ENCODE measurements around the gene ZNF181. TPM values are rescaled to one million over a fixed set of nuclear protein-coding genes. Genes with fewer than 3 reads are reported as not detected.

ZNF181 gene
- 9.4 and 15.5 TPM in 2 replicates for total RNA-seq

DNA sequence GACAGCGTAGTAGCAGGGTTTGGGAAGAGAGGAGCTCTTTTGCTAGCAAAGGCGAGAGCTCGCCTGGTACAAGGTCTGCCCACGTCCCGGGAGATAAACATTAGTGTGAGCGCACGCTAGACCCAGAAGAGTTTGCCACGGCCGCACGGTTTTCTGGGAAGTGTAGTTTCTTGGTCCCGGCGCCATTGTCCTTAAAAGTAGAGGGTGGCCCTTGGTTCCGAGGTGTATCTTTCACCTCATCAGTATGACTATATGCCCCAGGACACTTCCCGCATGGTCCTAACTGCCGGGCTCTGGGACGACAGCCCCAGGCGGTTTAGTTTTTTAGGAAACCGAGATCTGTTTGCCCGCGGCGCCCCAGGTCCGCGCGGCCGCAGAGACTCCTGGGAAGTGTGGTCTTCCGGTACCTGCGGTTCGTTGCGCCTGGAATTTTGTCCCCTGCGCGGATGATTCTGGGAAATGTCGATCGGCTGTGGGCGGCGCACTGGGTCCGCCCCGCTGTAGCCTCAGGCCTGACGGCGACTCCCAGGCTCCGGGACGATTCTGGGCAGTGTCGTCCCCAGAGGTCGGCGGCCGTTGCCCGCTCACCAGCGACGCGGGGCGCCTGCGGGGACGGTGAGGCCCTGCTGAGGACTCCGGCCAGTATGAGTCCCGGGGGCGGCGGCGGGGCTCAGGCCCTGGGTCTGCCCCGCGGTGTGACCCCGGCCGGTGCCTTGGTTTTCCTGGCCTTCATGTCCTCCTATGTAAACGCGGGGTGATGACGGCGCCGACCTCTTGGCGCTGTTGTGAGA is at the start of gene ZNF181:
TSS of gene ZNF181 (plus strand) at position 498 of the 791 bp plus-strand sequence. CDS start 795 bp downstream, outside the sequence.

DNA sequence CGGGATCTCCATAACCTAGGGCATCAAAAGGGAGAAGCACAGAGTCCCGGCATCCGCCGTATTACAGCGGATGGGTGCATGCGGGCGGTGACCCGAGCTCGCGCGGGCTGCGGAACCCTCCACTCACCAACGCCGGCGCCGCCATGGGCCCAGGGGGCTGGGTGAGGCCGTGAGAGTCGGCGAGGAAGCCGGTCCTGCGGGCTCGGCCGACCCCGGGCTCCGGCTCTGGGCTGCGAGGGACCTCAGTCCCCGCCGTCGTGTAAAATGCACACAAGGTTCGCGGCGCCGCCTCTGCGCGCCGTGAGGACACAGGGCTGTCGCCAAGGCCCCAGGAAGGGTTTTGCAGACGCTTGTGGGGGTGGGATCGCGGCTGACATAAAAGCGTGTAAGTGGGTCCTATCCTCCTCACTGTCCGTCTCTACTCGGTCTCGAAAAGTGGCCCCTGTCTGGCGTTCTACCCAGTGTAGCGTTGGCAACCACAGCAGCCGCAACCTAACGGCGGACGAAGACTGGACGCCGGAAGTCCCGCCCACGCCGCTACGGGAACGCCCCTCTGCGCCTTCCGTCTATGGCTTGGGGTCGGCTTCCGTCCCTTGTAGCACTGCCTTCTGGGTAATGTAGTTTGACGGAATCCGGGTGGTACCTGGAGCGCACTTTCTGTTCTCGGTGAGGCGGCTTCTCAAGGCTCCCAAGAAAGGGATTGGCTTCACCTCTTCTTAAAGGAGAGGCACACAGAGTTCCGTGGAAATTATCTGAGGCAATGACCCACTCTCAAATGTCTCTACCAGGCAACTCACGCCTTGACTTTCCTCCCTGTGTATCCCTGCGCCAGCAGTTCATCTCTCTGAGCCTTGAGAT is 38.9 kb downstream of the ZNF181 start, which contains the start of gene ZNF599:
TSS of gene ZNF599 (minus strand) at position 519 of the 858 bp plus-strand sequence. CDS start at position 145, 374 bp downstream.

Other genes with a start within 250 kb of the ZNF181 start
- gene SCGB2B2, start 57.1 kb upstream of the ZNF181 start, total RNA-seq = under 0.01 and 0.22 TPM in 2 replicates
- 10.7 and 15.3 TPM in 2 replicates for gene ZNF302, start 56.6 kb upstream of the ZNF181 start, total RNA-seq
- gene ZNF599, start 39.0 kb downstream of the ZNF181 start, total RNA-seq = 4.6 and 6.1 TPM in 2 replicates
- 1.3 and 3.7 TPM in 2 replicates for gene ZNF30, start 192.7 kb downstream of the ZNF181 start, total RNA-seq
- gene ZNF792, start 230.0 kb downstream of the ZNF181 start, total RNA-seq = 3.3 and 17.0 TPM in 2 replicates